HepG2 (cell line): ENCODE results near the gene SH3YL1. TPM values are rescaled to one million over a fixed set of nuclear protein-coding genes. Genes with fewer than 3 reads are reported as not detected.
A peak's percentile ranks its signal among the peaks of the same experiment; 100 is the strongest.

Experiments
- AKAP8 ChIP-seq: sonication (generic); formaldehyde crosslinking; IDR thresholded peaks from 2 replicates; pipeline ENCODE4 v1.5.1; 2020; ENCODE audit warnings: mild to moderate bottlenecking, missing genetic modification reagents
- CBX2 ChIP-seq, 2 experiments: fragments of 200-600 bp in 1 of 2; sonication (generic); formaldehyde crosslinking in 1 of 2; IDR thresholded peaks; 2 replicates each; pipeline versions ENCODE4 v1.7.0 to v1.8.1; 2018 to 2022; ENCODE audit warnings: low read depth in 2 of 2, low read length in 1 of 2, mild to moderate bottlenecking in 1 of 2, missing genetic modification reagents in 1 of 2
- DMTF1 ChIP-seq: sonication (generic); formaldehyde crosslinking; IDR thresholded peaks from 2 replicates; pipeline ENCODE4 v1.4.0; 2020; ENCODE audit warnings: mild to moderate bottlenecking, missing genetic modification reagents
- HOXA9 ChIP-seq: sonication (generic); formaldehyde crosslinking; IDR thresholded peaks from 2 replicates; pipeline ENCODE4 v1.8.1; 2022; ENCODE audit warnings: missing genetic modification reagents, mild to moderate bottlenecking, moderate library complexity, borderline replicate concordance
- SALL1 ChIP-seq: sonication (generic); formaldehyde crosslinking; IDR thresholded peaks from 2 replicates; pipeline ENCODE4 v1.8.0; 2022; ENCODE audit warnings: mild to moderate bottlenecking, missing genetic modification reagents
- TIGD3 ChIP-seq: sonication (generic); formaldehyde crosslinking; IDR thresholded peaks from 2 replicates; pipeline ENCODE4 v1.5.1; 2020; ENCODE audit warnings: mild to moderate bottlenecking, missing genetic modification reagents, borderline replicate concordance
- ZNF503 ChIP-seq: sonication (generic); formaldehyde crosslinking; IDR thresholded peaks from 2 replicates; pipeline ENCODE4 v1.4.0; 2020; ENCODE audit warnings: missing genetic modification reagents
- ZSCAN31 ChIP-seq: sonication (generic); formaldehyde crosslinking; IDR thresholded peaks from 2 replicates; pipeline ENCODE4 v1.5.0; 2020; ENCODE audit warnings: low read depth, mild to moderate bottlenecking, missing genetic modification reagents
- polyA plus RNA-seq, 8 experiments: library from polyadenylated mRNA; depleted of rRNA in 3 of 8; stranded (reverse) in 7 of 8; unstranded in 1 of 8; fragments of >200 nt; fragmentation: Illumina TruSeq in 4 of 8; extraction: Trizol in 4 of 8; gene quantifications; 2 replicates each; pipeline versions ENCODE4 v1.2.1 to v1.2.3, GENCODE V29; 2011 to 2016; ENCODE audit warnings: low read depth in 4 of 8, missing spikeins in 1 of 8, mixed read lengths in 1 of 8; ENCODE audit not compliant: insufficient read depth in 1 of 8
- total RNA-seq, 5 experiments: library from RNA; depleted of rRNA; stranded (reverse); fragments of >200 nt; fragmentation: Illumina TruSeq; extraction: Trizol; gene quantifications; 2 replicates each; pipeline ENCODE4 v1.2.3, GENCODE V29; 2016; ENCODE audit warnings: low read depth in 1 of 5

The SH3YL1 gene
- total and polyA plus RNA-seq, 2 of the 13 experiments (the other 11 are each of a cell fraction or from before 2014, with no cell fraction given) = 13.0 to 48.2 TPM

DNA sequence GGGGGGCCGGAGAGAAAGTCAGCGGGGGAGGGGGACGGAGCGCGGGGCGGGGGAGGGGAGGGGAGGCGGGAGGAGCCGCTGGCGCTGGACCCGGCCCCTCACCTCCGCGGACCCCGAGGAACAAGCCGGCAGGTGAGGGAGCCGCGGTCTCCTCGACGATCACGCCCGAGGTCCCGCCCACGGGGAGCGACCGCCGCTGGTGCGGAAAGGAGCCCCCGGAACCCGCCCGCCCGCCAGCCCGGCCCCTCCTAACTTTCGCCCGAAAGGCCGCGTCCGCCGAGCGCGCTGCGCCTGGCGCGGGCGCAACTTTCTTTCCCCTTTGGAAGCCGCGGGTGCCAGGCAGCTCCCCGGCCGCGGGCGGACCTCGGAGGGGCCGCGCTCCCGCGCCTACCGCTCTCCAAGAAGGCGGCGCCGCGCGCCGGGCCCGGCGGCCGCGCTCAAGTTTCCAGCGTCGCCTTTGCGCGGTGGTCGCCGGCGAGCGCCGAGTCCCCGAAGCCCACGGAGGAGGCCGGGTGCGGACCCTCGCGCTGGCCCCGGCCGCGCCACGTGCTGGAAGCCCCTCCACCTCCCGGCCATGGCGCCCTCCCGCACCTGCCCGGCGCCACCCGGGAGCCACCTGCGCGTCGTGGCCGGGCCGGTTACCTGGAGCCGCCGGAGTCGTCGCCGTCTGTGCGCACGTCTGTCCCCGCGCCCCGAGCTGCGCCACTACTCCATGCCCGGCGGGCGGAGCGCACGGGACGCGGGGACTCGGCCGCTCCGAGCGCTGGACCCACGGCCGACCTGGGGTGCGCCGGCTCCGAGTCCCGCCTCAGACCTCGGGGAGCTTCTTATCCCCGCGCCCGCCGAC, 24.3 kb upstream of the SH3YL1 start, which contains the start of gene ALKAL2 (continued):
- no peak for TF ChIP-seq DMTF1 (CRISPR knock-in tag)
- no peak for TF ChIP-seq HOXA9
- TF ChIP-seq ZNF503 (CRISPR knock-in tag) = no peak
- TF ChIP-seq TIGD3 (CRISPR knock-in tag) = no peak
- TF ChIP-seq ZSCAN31 (CRISPR knock-in tag) = no peak
- no peak for TF ChIP-seq CBX2 (IDR thresholded peaks at IDR 0.05; ENCODE audit: low read depth, low read length)
- TF ChIP-seq CBX2 (CRISPR knock-in tag; IDR thresholded peaks at IDR 0.05; ENCODE audit: low read depth) = no peak
- peak; percentile 66 for TF ChIP-seq SALL1 (CRISPR knock-in tag)
- 0 out of 2 replicates have a peak, but pooled peaks have one; percentile 45 for TF ChIP-seq AKAP8 (CRISPR knock-in tag)
